ENCODE measurements around the gene SBSN.

SBSN gene

DNA sequence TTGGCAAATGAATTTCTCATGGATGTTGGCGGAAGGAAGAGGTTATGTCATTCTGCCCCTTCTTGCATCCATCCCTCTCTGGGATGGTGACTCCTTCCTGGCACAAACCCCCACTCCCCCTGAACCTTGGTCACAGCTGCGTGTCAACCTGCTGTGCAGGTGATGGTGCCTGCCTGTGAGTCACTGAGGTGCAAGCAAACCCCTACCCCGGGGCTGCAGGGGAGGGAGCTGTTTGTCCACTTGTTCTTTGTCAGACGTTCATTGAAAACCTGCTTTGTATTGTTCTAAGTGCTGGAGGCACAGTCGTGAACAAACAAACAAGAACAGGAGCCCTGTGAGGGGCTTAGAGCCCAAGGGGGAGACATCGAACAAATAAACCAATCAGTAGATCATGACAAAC, 3.2 kb upstream of the SBSN start:
- Mint-ChIP-seq H3K27me3 (peaks cover 68 to 80% of the 10 kb centered on the region in 2 donors), H3K4me3 (no peak overlapping the region), H3K27ac (no peak overlapping the region), H3K36me3 (peaks cover 3 to 6% of the 10 kb centered on the region in 2 donors), H3K4me1 (peaks cover 8 to 10% of the 10 kb centered on the region in 2 donors), H3K9me3 (no peaks in the 10 kb centered on the region)
- no peak for DNase-seq
- no peak for ATAC-seq (replicated peaks)

DNA sequence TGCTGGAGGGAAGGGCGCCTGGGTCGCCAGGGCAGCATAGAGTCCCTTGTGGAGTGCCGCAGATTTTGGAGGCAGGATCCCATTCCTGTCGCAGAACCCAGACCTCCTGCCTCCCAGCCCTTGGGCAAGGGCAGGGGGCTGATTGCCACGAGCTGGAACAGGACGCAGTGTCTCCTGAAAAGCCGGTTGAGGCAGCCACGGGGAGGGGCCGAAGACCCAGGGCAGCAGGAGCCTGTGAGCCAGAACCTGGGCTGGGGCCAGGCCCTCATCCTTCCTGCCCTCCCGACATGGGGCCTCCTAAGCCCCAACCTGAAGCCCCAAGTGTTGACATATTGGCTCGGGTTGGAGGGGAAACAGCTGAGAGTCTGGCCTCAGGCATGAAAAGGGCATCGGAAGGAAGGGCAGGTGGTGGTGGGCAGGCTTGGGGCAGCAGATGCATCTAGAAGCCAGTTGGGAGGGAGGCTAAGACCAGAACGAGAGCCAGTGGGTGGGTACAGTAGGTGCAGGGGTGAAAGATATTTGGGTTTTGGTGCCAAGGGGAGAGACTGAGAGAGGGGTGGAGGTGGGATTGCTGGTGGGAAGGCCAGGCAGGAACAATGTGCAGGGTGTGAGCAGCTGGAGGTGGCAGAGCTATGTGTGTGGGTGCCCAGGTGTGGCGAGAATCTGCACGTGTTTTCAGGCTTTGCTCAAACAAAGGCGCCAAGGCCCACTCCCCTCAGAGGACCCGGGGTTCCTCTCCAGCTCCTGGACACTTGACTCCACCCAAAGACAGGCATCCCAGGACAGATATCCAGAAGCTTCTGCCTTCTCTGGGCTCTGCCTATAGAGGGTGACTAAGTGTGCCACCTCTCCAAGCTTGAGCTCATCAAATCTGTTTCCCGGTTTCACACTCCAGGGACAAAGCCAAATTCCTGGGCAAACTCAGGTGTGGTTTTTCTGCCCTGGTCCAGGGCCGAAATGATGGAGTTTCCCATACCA, 1.4 kb upstream of the SBSN start:
- Mint-ChIP-seq H3K4me1 (peaks cover 8 to 10% of the 10 kb centered on the region in 2 donors), H3K9me3 (no peaks in the 10 kb centered on the region), H3K27ac (no peak overlapping the region), H3K4me3 (no peak overlapping the region), H3K36me3 (peaks cover 3 to 6% of the 10 kb centered on the region in 2 donors), H3K27me3 (peaks cover 68 to 80% of the 10 kb centered on the region in 2 donors)
- DNase-seq = no peak
- ATAC-seq (replicated peaks) = no peak

DNA sequence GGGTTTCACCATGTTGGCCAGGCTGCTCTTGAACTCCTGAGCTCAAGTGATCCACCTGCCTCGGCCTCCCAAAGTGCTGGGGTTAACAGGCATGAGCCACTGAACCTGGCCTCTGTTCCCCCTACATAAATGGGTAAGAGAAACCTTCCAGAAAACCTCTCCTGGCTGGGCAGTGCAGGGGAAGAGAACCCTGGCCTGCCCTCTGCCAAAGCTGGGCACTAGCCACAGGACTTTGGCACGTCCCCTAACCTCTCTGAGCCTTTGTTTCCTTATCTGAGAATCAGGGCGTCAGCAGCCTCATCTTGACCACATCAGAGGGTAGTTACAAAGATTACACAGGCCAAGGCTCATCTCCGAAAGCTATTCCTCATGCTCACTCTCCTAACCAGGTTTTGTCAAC, 2.2 kb downstream of the SBSN start:
- no peak for ATAC-seq (replicated peaks)
- H3K4me1 Mint-ChIP-seq = no peaks in the 10 kb centered on the region
- no peak for DNase-seq
- H3K9me3 Mint-ChIP-seq = no peaks in the 10 kb centered on the region
- no peak overlapping the region for H3K27ac Mint-ChIP-seq
- peaks cover 0 to 3% of the 10 kb centered on the region in 2 donors for H3K36me3 Mint-ChIP-seq
- H3K4me3 Mint-ChIP-seq = no peak overlapping the region
- H3K27me3 Mint-ChIP-seq = peaks cover 45 to 58% of the 10 kb centered on the region in 2 donors

DNA sequence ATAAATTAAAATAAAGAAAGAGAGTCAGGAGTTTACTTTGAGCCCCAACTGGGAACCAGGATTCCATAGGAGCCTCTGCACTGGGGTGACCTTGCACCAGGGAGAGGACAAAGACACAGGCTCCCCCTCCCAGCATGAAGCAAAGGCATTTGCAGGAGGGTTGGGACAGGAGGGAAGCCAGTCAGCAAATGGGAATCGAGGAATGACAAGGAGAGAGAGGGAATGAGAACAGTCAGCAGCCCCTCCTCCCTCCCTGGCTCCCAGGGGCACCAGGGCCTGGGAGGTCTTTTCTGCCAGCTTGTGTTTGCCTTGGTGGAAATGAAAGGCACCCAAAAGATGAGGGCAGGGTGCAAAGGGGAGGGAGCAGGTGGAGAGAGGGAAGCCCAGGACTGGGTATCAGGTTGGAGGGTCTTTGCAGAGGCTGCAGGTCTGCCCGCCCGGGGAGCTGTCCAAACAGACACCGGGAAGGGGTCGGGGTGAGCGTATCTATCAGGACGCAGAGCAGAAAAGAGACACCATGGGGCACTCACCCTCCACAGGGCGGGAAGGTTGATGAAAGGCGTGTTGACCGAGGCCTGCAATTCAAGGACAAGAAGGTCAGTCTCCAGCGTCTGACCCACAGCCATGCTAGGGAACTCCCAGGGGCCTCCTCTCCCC, 3.8 kb downstream of the SBSN start:
- peaks cover 39 to 49% of the 10 kb centered on the region in 2 donors for H3K27me3 Mint-ChIP-seq
- no peak for DNase-seq
- no peaks in the 10 kb centered on the region for H3K9me3 Mint-ChIP-seq
- H3K4me3 Mint-ChIP-seq = no peak overlapping the region
- ATAC-seq (replicated peaks) = no peak
- no peaks in the 10 kb centered on the region for H3K4me1 Mint-ChIP-seq
- no peak overlapping the region for H3K27ac Mint-ChIP-seq
- peaks cover 0 to 3% of the 10 kb centered on the region in 2 donors for H3K36me3 Mint-ChIP-seq

DNA sequence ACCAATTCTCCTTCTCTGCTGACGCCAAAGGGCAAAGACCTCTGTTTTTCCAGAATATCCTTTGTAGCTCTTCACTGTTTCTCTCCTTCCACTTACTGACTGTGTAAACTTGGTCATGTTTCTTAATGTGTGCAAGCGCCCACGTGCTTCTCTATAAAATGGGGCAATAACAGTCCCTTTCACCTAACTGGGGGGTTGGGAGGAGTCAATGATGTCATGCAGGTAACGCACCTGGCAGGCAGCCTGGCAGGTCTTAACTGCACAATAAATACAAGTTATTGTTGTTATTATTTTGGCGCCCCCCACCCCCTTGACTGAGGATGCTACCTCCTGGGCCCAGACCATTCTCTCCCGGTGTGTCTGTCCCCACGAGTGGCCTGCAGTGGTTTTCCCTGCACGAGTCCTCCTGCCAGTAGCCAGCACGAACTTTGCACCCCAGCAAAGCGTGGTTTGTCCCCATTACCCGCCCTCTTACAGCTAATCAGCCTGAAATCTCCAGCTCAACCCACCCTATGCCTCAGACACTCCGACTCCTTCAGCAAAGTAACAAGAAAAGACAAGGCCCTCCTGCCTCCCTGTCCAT, 5.3 kb downstream of the SBSN start:
- Mint-ChIP-seq H3K36me3 (peaks cover 0 to 1% of the 10 kb centered on the region in 2 donors), H3K4me3 (no peak overlapping the region), H3K27me3 (peaks cover 28 to 43% of the 10 kb centered on the region in 2 donors), H3K9me3 (no peaks in the 10 kb centered on the region), H3K4me1 (no peaks in the 10 kb centered on the region), H3K27ac (no peak overlapping the region)
- DNase-seq (no peak), ATAC-seq (replicated peaks) (no peak)

DNA sequence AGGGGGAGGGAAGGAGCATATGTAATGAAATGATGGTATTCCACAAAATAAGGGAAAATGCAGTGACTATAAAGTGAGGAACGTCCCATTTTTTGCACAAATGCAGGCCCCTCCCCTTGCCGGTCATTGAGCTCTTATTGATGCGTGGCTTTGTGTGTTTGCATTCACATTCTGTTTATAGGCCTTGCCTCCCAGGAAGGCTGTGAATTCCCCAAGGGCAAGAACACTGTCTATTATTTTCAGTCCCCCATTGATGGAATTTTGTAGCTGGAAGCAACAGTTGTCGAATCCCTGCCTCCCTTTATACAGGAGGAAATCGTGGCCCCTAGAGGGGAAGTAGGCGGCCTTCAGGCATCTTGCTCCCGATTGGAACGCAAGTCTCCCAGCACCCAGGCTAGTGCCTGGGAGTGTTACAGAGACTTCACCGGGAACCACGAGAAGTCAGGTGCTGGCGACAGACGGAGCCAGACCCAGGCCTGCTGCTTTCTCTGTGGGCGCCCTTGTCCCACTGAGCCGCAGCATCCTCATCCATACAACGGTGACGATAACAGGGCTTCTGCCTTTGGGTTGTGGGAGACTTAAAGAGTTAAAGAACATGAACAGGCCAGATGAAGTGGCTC, 6.9 kb downstream of the SBSN start:
- Mint-ChIP-seq H3K9me3 (no peaks in the 10 kb centered on the region), H3K27ac (no peak overlapping the region), H3K36me3 (no peaks in the 10 kb centered on the region), H3K4me1 (no peaks in the 10 kb centered on the region), H3K27me3 (peaks cover 25 to 39% of the 10 kb centered on the region in 2 donors), H3K4me3 (no peak overlapping the region)
- no peak for DNase-seq
- no peak for ATAC-seq (replicated peaks)

DNA sequence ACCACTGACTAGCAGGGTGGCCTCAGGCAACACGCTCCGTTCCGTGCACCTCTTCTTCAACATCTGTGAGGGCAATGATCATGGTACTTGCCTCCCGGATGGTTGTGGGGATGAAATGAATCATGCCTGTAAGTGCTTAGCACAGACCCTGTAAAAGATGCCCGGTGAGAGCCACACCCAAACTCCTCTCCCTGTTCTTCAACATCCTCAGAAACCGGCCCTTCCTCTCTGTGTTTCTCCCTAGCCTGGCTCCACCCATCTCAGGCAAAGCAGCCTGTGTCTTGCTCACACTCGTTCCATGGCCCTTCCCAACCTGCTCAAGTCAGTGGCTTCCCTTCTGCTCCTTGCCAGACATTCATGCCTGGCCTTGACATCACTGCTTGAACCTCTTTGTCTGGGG, 8.8 kb downstream of the SBSN start:
- peaks cover 0 to under 1% of the 10 kb centered on the region in 2 donors for H3K4me1 Mint-ChIP-seq
- H3K4me3 Mint-ChIP-seq = no peak overlapping the region
- H3K9me3 Mint-ChIP-seq = no peaks in the 10 kb centered on the region
- no peak for DNase-seq
- H3K36me3 Mint-ChIP-seq = no peaks in the 10 kb centered on the region
- H3K27me3 Mint-ChIP-seq = peaks cover 31 to 38% of the 10 kb centered on the region in 2 donors
- no peak overlapping the region for H3K27ac Mint-ChIP-seq
- no peak for ATAC-seq (replicated peaks)

DNA sequence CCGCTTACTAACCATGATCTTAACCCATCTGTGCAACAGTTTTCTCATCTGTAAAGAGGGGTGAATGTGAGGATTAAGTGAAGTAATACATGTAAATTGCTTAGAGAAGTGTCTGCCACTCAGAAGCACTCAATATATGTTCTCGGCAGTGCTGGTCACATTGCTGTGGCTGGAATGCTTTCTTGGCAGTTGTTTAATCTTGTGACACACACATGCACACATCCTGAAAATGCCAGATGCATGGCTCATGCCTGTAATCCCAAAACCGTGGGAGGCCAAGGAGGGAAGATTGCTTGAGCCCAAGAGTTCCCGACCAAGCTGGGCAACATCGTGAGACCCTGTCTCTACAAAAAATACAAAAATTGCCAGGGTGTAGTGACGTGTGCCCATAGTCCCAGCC, 9.8 kb downstream of the SBSN start:
- Mint-ChIP-seq H3K4me3 (no peak overlapping the region), H3K27me3 (peaks cover 40 to 41% of the 10 kb centered on the region in 2 donors), H3K9me3 (no peaks in the 10 kb centered on the region), H3K27ac (no peak overlapping the region), H3K36me3 (no peaks in the 10 kb centered on the region), H3K4me1 (peaks cover 0 to 5% of the 10 kb centered on the region in 2 donors)
- ATAC-seq (replicated peaks) (no peak), DNase-seq (no peak)

DNA sequence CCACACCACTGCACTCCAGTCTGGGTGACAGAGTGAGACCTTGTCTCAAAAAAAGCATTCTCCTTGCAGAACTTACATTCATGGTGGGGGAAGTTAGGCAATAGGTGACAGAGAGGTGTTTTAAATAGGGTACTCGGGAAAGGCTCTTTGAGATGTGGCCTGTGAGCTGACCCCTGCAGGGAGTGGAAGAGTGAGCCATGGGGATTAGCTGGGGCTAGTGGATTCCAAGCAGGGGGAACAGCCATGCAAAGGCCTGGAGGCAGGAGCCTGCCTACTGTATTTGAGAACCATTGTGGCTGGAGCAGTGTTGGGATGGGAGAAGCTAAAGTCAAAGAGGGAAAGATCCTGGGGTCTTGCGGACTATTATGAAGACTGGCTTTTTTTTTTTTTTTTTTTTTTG, 10.8 kb downstream of the SBSN start:
- peaks cover 45 to 51% of the 10 kb centered on the region in 2 donors for H3K27me3 Mint-ChIP-seq
- no peaks in the 10 kb centered on the region for H3K36me3 Mint-ChIP-seq
- H3K9me3 Mint-ChIP-seq = no peaks in the 10 kb centered on the region
- DNase-seq = no peak
- no peak overlapping the region for H3K27ac Mint-ChIP-seq
- H3K4me1 Mint-ChIP-seq = peaks cover 0 to 5% of the 10 kb centered on the region in 2 donors
- ATAC-seq (replicated peaks) = no peak
- H3K4me3 Mint-ChIP-seq = no peak overlapping the region

DNA sequence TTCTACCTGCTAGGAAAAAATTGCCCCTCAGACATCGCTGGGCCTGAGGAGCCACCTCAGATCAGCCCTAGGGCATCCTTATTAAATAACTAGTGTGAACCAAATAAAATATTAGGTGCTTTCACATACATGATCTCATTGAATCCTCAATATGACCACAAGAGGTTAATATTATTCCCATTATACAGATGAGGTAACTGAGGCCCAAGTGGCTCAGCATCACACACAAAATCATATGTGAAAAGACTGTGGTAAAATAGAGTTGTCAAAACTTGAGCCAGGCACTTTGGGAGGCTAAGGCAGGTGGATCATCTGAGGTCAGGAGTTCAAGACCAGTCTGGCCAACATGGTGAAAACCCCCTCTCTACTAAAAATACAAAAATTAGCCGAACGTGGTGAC, 11.8 kb downstream of the SBSN start:
- peaks cover 2 to 5% of the 10 kb centered on the region in 2 donors for H3K4me1 Mint-ChIP-seq
- peaks cover 54 to 61% of the 10 kb centered on the region in 2 donors for H3K27me3 Mint-ChIP-seq
- H3K36me3 Mint-ChIP-seq = no peaks in the 10 kb centered on the region
- H3K27ac Mint-ChIP-seq = no peak overlapping the region
- H3K4me3 Mint-ChIP-seq = no peak overlapping the region
- no peak for ATAC-seq (replicated peaks)
- no peak for DNase-seq
- no peaks in the 10 kb centered on the region for H3K9me3 Mint-ChIP-seq

DNA sequence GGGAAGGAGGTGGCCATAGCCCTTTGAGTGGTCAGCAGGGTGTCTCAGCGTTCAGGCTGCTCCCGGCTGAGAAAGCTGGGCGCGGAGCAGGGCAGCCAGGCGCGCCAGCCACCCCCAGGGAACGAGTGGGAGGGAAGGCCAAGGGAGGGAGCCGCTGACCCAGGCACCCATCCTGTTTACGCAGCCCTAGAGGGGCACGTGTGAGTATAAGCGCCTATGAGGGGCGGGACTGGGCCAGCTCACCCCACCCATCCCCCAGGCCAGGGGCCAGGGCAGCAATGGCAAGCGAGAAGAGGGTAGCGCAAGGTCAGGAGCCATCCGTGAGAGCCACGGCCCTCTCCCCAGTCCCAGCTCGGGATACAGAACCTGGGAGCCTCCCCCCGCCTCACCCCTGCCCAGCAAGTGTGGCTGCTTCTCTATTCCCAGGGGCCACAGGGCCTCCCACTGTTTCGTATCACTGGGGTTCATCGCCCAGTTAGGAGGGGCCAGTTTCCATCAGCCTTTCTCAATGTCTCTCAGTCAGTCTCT, 13.8 kb downstream of the SBSN start:
- H3K4me1 Mint-ChIP-seq = peaks cover 9 to 18% of the 10 kb centered on the region in 2 donors
- ATAC-seq (replicated peaks) (no peak), DNase-seq (no peak)
- H3K9me3 Mint-ChIP-seq = no peaks in the 10 kb centered on the region
- H3K4me3 Mint-ChIP-seq = no peak overlapping the region
- no peak overlapping the region for H3K27ac Mint-ChIP-seq
- H3K27me3 Mint-ChIP-seq = peaks cover 70 to 76% of the 10 kb centered on the region in 2 donors
- H3K36me3 Mint-ChIP-seq = no peaks in the 10 kb centered on the region

DNA sequence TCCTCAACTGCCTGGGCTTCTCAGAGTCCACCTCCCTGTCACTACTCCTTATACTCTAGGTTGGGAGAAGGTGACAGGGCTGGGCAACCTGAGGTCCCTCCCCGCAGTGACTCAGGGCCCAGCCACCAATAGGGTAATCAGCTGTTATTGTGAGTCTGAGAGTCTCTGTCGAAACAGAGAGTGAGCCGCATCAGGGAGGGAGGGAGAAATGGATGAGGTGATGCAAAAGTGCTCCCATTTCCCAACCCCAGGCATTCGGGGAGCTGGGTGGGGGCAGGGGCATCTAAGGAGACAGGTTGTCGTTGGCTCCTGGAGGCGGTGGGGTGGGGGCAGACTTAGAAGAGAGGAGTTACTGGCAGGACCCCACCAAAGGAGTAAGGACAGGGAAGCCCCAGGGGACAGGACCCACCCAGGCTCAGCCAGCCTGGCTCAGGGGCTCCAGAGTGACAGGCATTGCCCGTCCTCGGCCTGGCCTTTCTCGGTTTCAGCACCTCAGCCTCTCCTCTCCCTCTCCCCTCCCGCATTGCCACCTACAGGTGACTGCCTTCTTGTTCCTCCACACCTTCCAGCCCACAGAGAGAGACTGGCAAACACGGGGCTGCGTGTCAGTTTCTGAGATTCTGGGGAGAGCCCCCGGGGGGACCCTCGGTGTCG, 14.4 kb downstream of the SBSN start, which contains the start of gene DMKN:
TSS of gene DMKN (minus strand) at position 22 of the 654 bp plus-strand sequence. CDS start 174 bp downstream, outside the sequence.
- no peak for ATAC-seq (replicated peaks)
- H3K36me3 Mint-ChIP-seq = no peaks in the 10 kb centered on the region

DNA sequence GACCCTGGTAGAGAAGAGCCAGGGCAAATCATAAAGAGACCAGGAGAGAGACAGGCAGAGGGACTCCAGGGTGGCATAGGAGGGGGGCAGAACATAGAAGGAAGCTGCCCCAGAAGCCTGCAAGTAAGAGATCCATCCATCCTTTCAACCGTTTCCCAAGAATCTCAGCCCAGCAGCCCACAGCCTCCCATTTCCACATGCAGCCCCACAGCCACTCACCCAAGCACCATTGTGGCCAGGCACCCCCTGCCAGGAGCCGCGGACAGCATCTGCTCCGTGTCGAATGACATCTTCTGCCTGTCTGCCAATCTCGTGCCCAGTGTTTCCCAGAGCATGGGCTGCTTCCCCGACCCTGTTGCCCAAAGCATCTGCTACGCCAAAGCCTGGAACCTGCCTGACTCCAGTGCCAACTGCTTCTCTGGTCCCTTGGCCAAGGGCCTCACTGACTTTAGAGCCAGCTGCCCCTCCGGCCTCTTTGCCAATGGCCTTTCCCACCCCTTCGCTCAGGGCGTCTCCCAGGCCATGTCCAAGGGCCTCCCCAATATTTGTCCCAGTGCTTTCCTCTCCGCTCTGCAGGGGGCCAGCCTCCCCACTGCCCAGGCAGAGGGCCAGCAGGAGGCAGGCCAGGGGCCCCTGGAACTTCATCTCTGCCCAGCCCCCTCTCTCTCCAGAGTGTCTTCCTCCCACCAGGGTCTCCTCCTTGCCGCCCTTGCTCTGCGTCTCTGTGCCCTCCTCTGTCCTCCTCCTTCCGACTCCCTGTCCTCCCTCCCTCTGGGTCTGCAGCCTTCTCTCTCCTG, 15.1 kb downstream of the SBSN start:
- peaks cover 67 to 79% of the 10 kb centered on the region in 2 donors for H3K27me3 Mint-ChIP-seq
- H3K9me3 Mint-ChIP-seq = no peaks in the 10 kb centered on the region
- H3K36me3 Mint-ChIP-seq = no peaks in the 10 kb centered on the region
- ATAC-seq (replicated peaks) (no peak), DNase-seq (no peak)
- peaks cover 11 to 21% of the 10 kb centered on the region in 2 donors for H3K4me1 Mint-ChIP-seq
- H3K4me3 Mint-ChIP-seq = no peak overlapping the region
- H3K27ac Mint-ChIP-seq = no peak overlapping the region

More for the DNA sequence above, 14.4 kb downstream of the SBSN start, which contains the start of gene DMKN:
- Mint-ChIP-seq H3K9me3 (no peaks in the 10 kb centered on the region), H3K4me1 (peaks cover 11 to 21% of the 10 kb centered on the region in 2 donors), H3K27me3 (peaks cover 67 to 78% of the 10 kb centered on the region in 2 donors), H3K4me3 (no peak within 1 kb of the TSS), H3K27ac (no peak within 1 kb of the TSS)
- no peak for DNase-seq
